ENCODE data around the gene PTH2.
"Not testable (repeated sequence)": the region's sequence is repeated elsewhere in the genome, so short reads cannot be mapped to it uniquely, and the experiment has no call there.

The PTH2 gene

GRCh38 chr19:49374665-49375434 is 48.4 kb downstream of the PTH2 start:
- DNase-seq: no peak

GRCh38 chr19:49373174-49373573 is 50.1 kb downstream of the PTH2 start:
- not testable (repeated sequence) for DNase-seq
